ENCODE results near the gene AIFM3. TPM values are rescaled to one million over a fixed set of nuclear protein-coding genes. Genes with fewer than 3 reads are reported as not detected.

Gene AIFM3
- total RNA-seq, 1 donor from 2014 or later, result 0.17 TPM

- no peak for DNase-seq
Measured at GRCh38 chr22:20975541-20976290, 8.7 kb downstream of the AIFM3 start.

- no peak for DNase-seq
Measured at GRCh38 chr22:20976291-20976877, 9.3 kb downstream of the AIFM3 start.

DNA sequence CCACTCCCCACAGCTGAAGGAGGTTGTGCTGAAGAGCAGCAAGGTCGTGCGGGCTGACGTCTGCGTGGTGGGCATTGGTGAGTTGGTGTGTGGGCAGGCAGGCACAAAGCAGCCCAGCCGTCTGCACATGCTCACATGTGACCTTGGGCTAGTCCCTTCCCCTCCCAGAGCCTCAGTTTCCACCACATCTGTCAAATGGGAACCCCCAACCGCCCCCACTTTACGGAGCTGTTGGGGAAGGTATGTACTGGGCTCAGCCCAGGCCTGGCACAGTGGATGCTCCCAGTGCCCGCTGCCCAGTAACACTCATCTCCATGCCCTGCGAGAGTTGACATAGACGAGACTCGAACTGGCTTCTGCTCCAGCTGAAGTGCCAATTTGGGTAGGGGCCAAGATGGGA, 10.0 kb downstream of the AIFM3 start:
- no peak for DNase-seq

DNA sequence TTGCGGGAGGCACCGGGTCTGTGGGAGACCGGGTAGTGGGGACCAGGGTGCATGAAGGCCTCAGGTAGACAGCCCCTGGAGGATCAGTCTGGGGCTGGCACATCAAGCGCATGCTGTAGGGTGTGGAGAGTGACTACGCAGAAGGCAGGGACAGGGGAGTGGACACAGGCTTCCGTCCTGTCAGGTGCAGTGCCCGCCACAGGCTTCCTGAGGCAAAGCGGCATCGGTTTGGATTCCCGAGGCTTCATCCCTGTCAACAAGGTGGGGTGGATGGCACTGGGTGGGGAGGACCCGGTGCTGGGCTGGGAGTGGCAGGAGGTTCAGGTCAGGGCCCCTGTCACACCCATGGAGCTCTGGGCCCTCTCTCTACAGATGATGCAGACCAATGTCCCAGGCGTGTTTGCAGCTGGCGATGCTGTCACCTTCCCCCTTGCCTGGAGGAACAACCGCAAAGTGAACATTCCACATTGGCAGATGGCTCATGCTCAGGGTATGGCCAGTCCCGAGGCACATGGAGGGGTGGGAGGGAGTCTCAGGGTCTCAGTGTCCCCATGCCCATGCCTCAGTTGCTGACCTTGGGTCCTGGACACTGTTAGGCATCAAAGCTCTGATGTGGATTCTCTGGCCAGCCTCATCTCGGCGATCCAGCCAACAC, 10.6 kb downstream of the AIFM3 start:
- no peak for DNase-seq

DNA sequence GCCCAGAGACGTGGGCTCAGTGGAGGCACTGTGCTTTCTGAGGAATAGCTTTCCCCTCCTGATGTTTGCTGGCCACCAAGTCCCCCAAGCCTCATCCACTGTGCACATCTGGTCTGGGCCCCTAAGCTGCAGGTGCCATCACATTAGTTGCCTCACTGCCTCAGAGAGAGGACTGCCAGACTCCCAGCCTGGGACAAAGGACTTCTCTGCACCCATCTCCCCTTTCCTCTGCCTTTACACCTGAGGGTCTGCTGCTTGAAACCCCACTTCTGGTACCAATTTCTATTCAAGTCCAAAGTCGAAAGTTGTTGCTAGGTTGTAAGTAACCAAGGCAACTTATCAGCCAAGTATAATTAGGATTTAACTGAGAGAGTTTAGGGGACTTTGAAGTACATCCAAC, 11.4 kb downstream of the AIFM3 start:
- DNase-seq, result no peak

DNA sequence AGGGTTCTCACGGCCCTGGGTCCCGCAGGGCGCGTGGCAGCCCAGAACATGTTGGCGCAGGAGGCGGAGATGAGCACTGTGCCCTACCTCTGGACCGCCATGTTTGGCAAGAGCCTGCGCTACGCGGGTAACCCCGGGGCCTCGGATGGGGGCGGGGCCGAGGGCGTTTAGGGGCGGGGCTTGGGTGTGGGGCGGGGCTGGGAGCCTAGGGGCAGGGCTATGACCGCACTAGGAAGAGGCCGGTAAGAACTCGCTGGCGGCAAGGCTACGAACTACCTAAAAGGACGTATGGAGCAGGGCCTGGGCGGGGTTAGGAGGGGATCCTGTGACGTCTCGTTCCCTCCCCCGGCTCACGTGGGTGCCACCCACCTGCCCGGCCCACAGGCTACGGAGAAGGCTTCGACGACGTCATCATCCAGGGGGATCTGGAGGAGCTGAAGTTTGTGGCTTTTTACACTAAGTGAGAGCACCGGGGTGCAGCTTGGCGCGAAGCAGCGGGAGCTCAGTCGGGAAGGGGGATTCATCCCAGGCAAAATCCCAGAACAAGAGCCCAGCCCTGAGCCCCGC, 12.3 kb downstream of the AIFM3 start:
- peak; percentile 89 for DNase-seq

- DNase-seq, result no peak
Measured at GRCh38 chr22:20979940-20980453, 12.9 kb downstream of the AIFM3 start.

DNA sequence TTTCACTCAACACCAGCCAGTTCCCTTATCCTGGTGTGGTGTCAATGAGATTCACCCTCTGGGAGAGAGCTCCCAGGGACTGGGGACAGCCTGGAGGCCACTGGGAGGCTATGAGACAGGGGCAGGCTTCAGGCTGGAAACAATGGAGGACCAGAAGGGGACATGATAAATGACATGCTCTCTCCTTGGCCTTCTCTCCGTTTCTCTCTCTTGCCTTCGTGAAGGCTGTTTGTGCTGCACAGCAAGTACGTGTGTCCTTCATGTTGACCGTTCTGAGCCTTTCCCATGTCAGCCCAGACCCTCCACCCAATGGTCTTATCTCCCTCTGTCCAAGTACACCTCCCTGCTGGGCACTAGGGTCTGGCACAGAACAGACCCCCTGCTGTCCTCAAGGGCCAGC, 13.5 kb downstream of the AIFM3 start:
- DNase-seq, result no peak

DNA sequence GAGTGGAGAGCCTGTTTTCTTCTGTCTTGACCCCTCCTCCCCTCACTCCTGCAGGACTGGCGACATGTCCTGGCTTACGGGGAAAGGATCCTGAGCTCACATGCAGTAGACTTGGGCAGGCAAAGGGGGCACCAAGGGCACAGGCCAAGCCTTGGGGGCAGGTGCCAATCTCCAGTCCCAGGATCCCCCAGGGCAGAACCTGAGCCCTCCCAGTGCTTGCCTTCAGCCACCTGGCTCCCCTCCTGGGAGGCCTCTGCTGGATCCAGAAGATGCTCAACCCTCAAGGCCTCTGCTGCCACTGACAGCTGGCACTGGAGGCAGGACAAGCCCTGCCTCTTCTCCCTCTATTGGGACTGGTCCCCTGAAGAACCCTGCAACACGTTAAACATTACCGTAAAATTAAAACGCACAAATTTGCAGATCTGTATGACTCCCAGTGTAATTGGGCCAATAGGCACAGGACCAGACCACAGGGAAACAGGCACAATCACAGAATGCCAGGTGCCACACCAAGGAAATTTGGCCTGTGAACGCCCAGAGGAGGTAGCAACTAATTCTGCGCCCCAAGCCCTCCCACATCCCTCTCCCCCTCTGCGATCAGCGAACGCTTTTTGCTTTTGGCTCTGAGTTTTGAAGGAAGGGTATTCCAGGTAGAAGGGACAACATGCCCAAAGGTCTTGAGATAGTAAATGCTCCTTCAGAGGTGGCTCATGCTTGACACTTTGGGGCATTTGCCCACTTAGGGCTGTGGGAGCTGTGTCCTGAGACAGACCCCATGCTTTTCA, 14.1 kb downstream of the AIFM3 start:
- no peak for DNase-seq

DNA sequence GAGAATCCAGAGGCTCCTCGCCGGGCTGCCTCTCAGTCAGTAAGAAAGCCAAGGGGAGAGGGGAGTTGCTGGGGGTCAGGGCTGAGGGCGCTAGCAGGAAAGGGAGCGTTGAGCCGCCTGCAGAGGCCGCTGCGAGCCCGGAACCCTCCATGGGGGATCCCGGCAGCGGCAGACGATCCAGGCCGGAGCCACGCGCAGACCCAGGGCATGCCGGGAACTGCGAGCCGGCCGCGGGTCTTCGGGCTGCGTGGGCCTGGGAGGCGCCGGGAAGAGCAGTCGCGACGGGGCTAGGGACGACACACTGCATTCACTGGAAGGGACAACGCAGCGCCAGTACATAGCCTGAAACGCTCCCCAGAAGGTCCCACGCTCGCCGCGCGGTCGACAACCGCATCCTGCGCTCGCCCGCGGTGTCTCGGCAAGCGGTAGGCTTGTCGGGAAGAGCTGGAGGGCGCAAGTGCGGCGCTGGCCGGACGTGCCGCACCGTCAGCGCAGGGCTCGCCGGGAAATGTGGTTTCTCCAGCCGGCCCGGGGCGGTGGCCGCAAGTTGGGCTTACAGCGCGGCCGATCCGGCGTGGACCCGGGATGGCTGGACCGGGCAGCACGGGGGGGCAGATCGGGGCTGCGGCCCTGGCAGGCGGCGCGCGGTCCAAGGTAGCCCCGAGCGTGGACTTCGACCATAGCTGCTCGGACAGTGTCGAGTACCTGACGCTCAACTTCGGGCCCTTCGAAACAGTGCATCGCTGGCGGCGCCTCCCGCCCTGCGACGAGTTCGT, 14.9 kb downstream of the AIFM3 start, which contains the start of gene LZTR1:
LZTR1 (plus strand) TSS at position 511 of the 776 bp plus-strand sequence; CDS start at position 586, 75 bp downstream.
- peak; percentile 87 for DNase-seq

DNA sequence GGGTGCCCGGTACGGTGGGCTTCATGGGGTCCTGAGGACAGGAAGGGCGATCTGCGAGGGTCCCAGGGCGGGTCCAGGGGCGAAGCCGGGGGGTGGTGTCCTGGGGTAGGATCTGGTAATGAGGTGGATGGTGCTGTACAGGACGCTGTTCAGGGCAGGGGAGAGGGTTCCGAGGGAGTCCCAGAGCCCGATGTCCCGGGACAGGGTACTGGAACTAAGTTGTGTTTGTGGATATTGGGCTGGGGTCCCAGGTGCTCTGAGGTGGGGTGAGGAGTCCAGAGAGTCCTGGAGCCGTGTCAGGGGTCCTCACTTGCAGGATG, 15.5 kb downstream of the AIFM3 start:
- DNase-seq, result no peak

- no peak for DNase-seq
Measured at GRCh38 chr22:20983081-20983771, 16.2 kb downstream of the AIFM3 start.

- DNase-seq, result no peak
Measured at GRCh38 chr22:20985720-20986119, 18.7 kb downstream of the AIFM3 start.

GRCh38 chr22:20986365-20986764, 19.3 kb downstream of the AIFM3 start:
- DNase-seq, result no peak

- no peak for DNase-seq
Measured at GRCh38 chr22:20987375-20987774, 20.3 kb downstream of the AIFM3 start.

DNA sequence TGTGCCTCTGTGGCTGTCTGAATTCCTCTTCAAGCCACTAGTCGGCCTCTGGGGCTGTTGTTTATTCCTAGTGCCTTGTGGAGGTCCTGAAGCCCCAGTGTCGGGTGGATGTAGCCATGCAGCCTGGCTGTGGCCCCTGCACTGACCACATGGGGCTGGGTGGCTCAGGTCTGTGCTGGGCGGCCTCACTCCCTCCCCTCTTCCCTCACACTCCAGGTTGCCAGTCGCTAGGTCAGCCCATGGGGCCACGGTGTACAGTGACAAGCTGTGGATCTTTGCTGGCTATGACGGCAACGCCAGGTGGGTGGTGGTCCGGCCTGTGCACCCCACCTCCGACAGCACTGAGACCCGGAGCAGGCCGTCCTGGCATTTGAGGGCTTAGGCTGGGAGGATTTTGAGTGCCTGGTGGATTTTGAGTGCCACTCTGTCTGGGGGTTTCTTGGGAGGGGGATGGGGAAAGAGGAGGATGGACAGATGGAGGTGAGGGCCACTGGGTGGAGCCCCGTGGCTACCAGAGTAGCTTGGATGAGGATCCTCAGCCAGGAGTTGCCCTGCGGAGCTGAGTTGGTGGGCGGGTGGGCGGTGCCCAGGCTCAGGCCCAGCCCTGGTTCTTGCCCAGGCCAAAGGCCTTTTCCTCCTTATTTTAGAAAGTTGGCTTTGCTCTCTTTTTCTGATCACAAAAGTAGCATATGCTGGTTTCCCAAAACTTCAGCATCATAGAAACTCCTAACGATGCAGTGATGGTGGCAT, 21.7 kb downstream of the AIFM3 start:
- DNase-seq, result no peak

DNA sequence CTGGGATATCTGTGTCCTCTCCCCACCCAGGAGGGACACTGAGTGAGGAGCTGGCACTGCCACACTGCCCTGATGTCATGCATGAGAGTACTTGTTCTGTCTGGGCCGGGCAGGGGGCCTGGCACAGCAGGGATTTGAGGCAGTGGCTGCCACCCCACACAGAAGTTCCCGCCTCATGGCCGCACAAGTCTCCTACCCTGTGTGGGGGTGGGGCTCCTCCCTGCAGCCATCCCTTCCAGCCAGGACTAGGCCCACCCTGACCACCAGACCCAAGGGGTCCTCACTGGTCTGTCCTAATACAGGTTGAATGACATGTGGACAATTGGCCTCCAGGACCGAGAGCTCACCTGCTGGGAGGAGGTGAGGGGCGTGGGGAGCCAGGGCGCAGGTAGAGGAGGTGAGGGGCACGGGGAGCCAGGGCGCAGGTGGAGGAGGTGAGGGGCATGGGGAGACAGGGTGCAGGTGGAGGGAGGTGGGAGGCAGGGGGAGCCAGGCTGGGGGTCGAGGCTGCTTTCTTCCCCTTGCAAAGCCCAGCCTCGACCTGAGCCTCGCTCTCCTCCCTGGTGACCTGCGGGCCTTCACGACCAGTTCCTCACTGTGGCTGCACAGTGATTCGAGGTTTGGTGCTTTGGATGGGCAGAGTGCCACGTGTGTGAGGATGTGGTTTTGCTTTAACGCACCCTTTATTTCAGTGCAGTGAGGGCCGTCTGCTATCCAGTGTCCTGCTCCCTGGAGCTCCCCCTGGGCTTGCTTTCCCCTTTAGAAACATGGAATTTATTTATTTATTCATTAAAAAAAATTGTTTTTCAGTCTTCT, 22.5 kb downstream of the AIFM3 start:
- DNase-seq, result no peak

GRCh38 chr22:20990184-20991180, 23.4 kb downstream of the AIFM3 start:
- DNase-seq, result no peak
